ENCODE data around the gene STX12. TPM values are rescaled to one million over a fixed set of nuclear protein-coding genes. Genes with fewer than 3 reads are reported as not detected.

STX12 gene
- total RNA-seq, 2 donors from 2014 or later, result 24.6 to 31.6 TPM

GRCh38 chr1:27830621-27831440, 57.8 kb downstream of the STX12 start, which contains the start of gene PPP1R8:
Gene PPP1R8 (plus strand): TSS chr1:27830782. CDS start chr1:27830836, 54 bp downstream.
- Histone ChIP-seq H3K4me1 (peaks cover 0 to 20% of the 10 kb centered on the region in 2 donors), H3K9me3 (no peaks in the 10 kb centered on the region), H3K36me3 (peaks cover 6% of the 10 kb centered on the region), H3K4me3 (peak within 1 kb of the TSS; percentile 93 to 99), H3K27ac (peak within 1 kb of the TSS; percentile 93 to 94), H3K27me3 (no peaks in the 10 kb centered on the region)
- no peak for TF ChIP-seq CTCF (IDR thresholded peaks at IDR 0.05)
- DNase-seq (ENCODE audit: low spot score), result peak; percentile 90

- Histone ChIP-seq H3K4me3 (peak overlapping the region; percentile 93 to 99), H3K9me3 (no peaks in the 10 kb centered on the region), H3K36me3 (peaks cover 6% of the 10 kb centered on the region), H3K27ac (peak overlapping the region in 1 of 2 donors; percentile 94), H3K27me3 (no peaks in the 10 kb centered on the region), H3K4me1 (peaks cover 0 to 20% of the 10 kb centered on the region in 2 donors)
- no peak for TF ChIP-seq CTCF (IDR thresholded peaks at IDR 0.05)
- DNase-seq (ENCODE audit: low spot score), result no peak
Measured at GRCh38 chr1:27831568-27832410, 58.8 kb downstream of the STX12 start.

- no peak for TF ChIP-seq CTCF (IDR thresholded peaks at IDR 0.05)
- H3K4me1 ChIP-seq, result peaks cover 0 to 20% of the 10 kb centered on the region in 2 donors
- no peak for DNase-seq (ENCODE audit: low spot score)
- no peak overlapping the region for H3K27ac ChIP-seq
- no peaks in the 10 kb centered on the region for H3K9me3 ChIP-seq
- no peaks in the 10 kb centered on the region for H3K27me3 ChIP-seq
- peaks cover 6% of the 10 kb centered on the region for H3K36me3 ChIP-seq
- H3K4me3 ChIP-seq, result no peak overlapping the region
Measured at GRCh38 chr1:27832762-27833161, 59.7 kb downstream of the STX12 start.

GRCh38 chr1:27833470-27833869, 60.5 kb downstream of the STX12 start:
- Histone ChIP-seq H3K27me3 (no peaks in the 10 kb centered on the region), H3K4me3 (no peak overlapping the region), H3K4me1 (peaks cover 0 to 20% of the 10 kb centered on the region in 2 donors), H3K27ac (no peak overlapping the region), H3K9me3 (no peaks in the 10 kb centered on the region), H3K36me3 (peaks cover 6% of the 10 kb centered on the region)
- DNase-seq (ENCODE audit: low spot score), result no peak
- TF ChIP-seq CTCF (IDR thresholded peaks at IDR 0.05), result no peak

GRCh38 chr1:27835046-27835445, 62.0 kb downstream of the STX12 start:
- H3K27me3 ChIP-seq, result no peaks in the 10 kb centered on the region
- H3K4me1 ChIP-seq, result peaks cover 0 to 20% of the 10 kb centered on the region in 2 donors
- TF ChIP-seq CTCF (IDR thresholded peaks at IDR 0.05), result no peak
- H3K4me3 ChIP-seq, result no peak overlapping the region
- DNase-seq (ENCODE audit: low spot score), result no peak
- no peak overlapping the region for H3K27ac ChIP-seq
- peaks cover 15% of the 10 kb centered on the region for H3K36me3 ChIP-seq
- no peaks in the 10 kb centered on the region for H3K9me3 ChIP-seq
